GM12878 (cell line): ENCODE results near the gene DNASE1.

Experiments used
- CTCF ChIP-seq, 3 experiments: IDR thresholded peaks in 2 of 3; conservative IDR thresholded peaks in 1 of 3; 2 replicates each; pipeline ENCODE4 v1.5.1; 2011; ENCODE audit warnings: low read depth in 3 of 3, low read length in 3 of 3, mild to moderate bottlenecking in 3 of 3, control low read depth in 2 of 3, moderate library complexity in 2 of 3, inconsistent platforms in 1 of 3, mixed read lengths in 1 of 3; ENCODE audit not compliant: control insufficient read depth in 2 of 3, insufficient read depth in 1 of 3; ENCODE audit errors: extremely low read depth in 1 of 3
- USF2 ChIP-seq: IDR thresholded peaks from 2 replicates; pipeline ENCODE4 v1.6.1; 2011; ENCODE audit warnings: low read depth, low read length, improper control_type of control experiment, borderline replicate concordance

GRCh38 chr16:3659251-3659650, 4.8 kb downstream of the DNASE1 start:
- no peak for TF ChIP-seq CTCF (IDR thresholded peaks at IDR 0.05 in 2 of 3, conservative IDR thresholded peaks at IDR 0.05 in 1 of 3; ENCODE audit: control insufficient read depth in 2 of 3, extremely low read depth in 1 of 3, insufficient read depth in 1 of 3, low read depth in 3 of 3, low read length in 3 of 3)
- TF ChIP-seq USF2: no peak
